B cell (primary cell): ENCODE results near the gene NEUROD2. TPM values are rescaled to one million over a fixed set of nuclear protein-coding genes. Genes with fewer than 3 reads are reported as not detected.
"Not testable (repeated sequence)": the region's sequence is repeated elsewhere in the genome, so short reads cannot be mapped to it uniquely, and the experiment has no call there.

ENCODE experiments used
- ATAC-seq: fragments of 200-7000 bp; cut with Tn5 transposase; one replicate; pipeline ENCODE4 v1.10.0; 2021; ENCODE audit warnings: low read depth, mild to moderate bottlenecking, moderate number of reproducible peaks, moderate library complexity
- CTCF ChIA-PET: fragments of 350-600 bp; sonication (Branson Sonifier 250); formaldehyde crosslinking; loops from one replicate; lab custom pipeline; 2021; ENCODE audit warnings: antibody characterized with exemption, inconsistent platforms; lab: Charles Lee
- POLR2A ChIA-PET: fragments of 350-600 bp; sonication (Branson Sonifier 250); formaldehyde crosslinking; loops from one replicate; lab custom pipeline; 2021; ENCODE audit warnings: antibody characterized with exemption; lab: Charles Lee
- DNase-seq: peaks from one replicate; pipeline ENCODE4 v3.0.0; 2013
- H2AFZ ChIP-seq: 2 replicates; pipeline ENCODE4 v1.6.1; 2012; ENCODE audit warnings: mild to moderate bottlenecking, low read depth, low read length; ENCODE audit not compliant: insufficient read depth, poor library complexity, severe bottlenecking
- H3K27ac ChIP-seq, 2 donors: 1 replicate in 1 of 2; 2 replicates in 1 of 2; pipeline ENCODE4 v1.5.1; 2012 to 2013; ENCODE audit warnings: low read length in 2 of 2, mild to moderate bottlenecking in 2 of 2, moderate library complexity in 1 of 2
- H3K27me3 ChIP-seq, 4 experiments: fragments of 200-600 bp in 1 of 4; sonication (generic) in 1 of 4; replicated peaks in 1 of 4; 1 replicate in 2 of 4; 2 replicates in 2 of 4; pipeline versions ENCODE4 v1.6.1 to v1.7.0; 2013 to 2016; ENCODE audit warnings: low read length in 3 of 4, mild to moderate bottlenecking in 2 of 4, mixed read lengths in 1 of 4, moderate library complexity in 1 of 4; ENCODE audit not compliant: insufficient read depth in 4 of 4, control insufficient read depth in 3 of 4; ENCODE audit errors: control extremely low read depth in 1 of 4
- H3K36me3 ChIP-seq, 2 experiments: replicated peaks in 1 of 2; 1 replicate in 1 of 2; 2 replicates in 1 of 2; pipeline versions ENCODE4 v1.6.1 to v1.7.1; 2013; ENCODE audit warnings: low read length in 1 of 2; ENCODE audit not compliant: insufficient read depth in 2 of 2, control insufficient read depth in 1 of 2; ENCODE audit errors: control extremely low read depth in 1 of 2, extremely low read depth in 1 of 2
- H3K4me1 ChIP-seq, 2 donors: fragments of 200-600 bp in 1 of 2; sonication (generic) in 1 of 2; 1 replicate in 1 of 2; 2 replicates in 1 of 2; pipeline versions ENCODE4 v1.5.1 to v1.6.1; 2013 to 2017; ENCODE audit warnings: low read length in 2 of 2; ENCODE audit not compliant: control insufficient read depth in 2 of 2, insufficient read depth in 2 of 2
- H3K4me2 ChIP-seq: replicated peaks from 2 replicates; pipeline ENCODE3; 2012; ENCODE audit warnings: mild to moderate bottlenecking, low read depth, low read length; ENCODE audit not compliant: poor library complexity, severe bottlenecking
- H3K4me3 ChIP-seq, 5 experiments: fragments of 200-600 bp in 1 of 5; sonication (generic) in 1 of 5; 1 replicate in 3 of 5; 2 replicates in 2 of 5; pipeline versions ENCODE4 v1.5.1 to v1.7.0; 2011 to 2016; ENCODE audit warnings: low read length in 4 of 5, mild to moderate bottlenecking in 4 of 5, low read depth in 2 of 5, control low read depth in 1 of 5, moderate library complexity in 1 of 5; ENCODE audit not compliant: insufficient read depth in 1 of 5; ENCODE audit errors: control extremely low read depth in 1 of 5, extremely low read depth in 1 of 5
- H3K79me2 ChIP-seq: fragments of 200-600 bp; sonication (generic); one replicate; pipeline ENCODE4 v1.6.0; 2016; ENCODE audit warnings: low read length; ENCODE audit not compliant: control insufficient read depth, insufficient read depth
- H3K9ac ChIP-seq: fragments of 200-600 bp; sonication (generic); 2 replicates; pipeline ENCODE4 v1.6.1; 2017; ENCODE audit warnings: mild to moderate bottlenecking, low read length, moderate library complexity
- H3K9me3 ChIP-seq, 3 donors: one replicate each; pipeline versions ENCODE4 v1.6.1 to v1.7.1; 2013; ENCODE audit warnings: low read length in 2 of 3; ENCODE audit not compliant: control insufficient read depth in 2 of 3, insufficient read depth in 1 of 3; ENCODE audit errors: control extremely low read depth in 1 of 3
- H4K20me1 ChIP-seq: 2 replicates; pipeline ENCODE4 v1.6.0; 2012; ENCODE audit warnings: mild to moderate bottlenecking, low read length; ENCODE audit not compliant: insufficient read depth, control insufficient read depth, poor library complexity, severe bottlenecking
- H3K27ac Mint-ChIP-seq: one replicate; pipeline ENCODE4 v1.8.0; 2021; ENCODE audit warnings: mixed read lengths
- H3K27me3 Mint-ChIP-seq: one replicate; pipeline ENCODE4 v1.8.0; 2021; ENCODE audit warnings: mixed read lengths
- H3K4me1 Mint-ChIP-seq: one replicate; pipeline ENCODE4 v1.8.0; 2021; ENCODE audit warnings: mixed read lengths
- H3K4me3 Mint-ChIP-seq: one replicate; pipeline ENCODE4 v1.8.0; 2021; ENCODE audit warnings: mixed read lengths
- H3K9me3 Mint-ChIP-seq: one replicate; pipeline ENCODE4 v1.8.0; 2022; ENCODE audit warnings: mixed read lengths; ENCODE audit not compliant: insufficient read depth
- EZH2 ChIP-seq: IDR thresholded peaks from 2 replicates; pipeline ENCODE4 v1.6.1; 2012; ENCODE audit warnings: borderline replicate concordance, low read depth, mild to moderate bottlenecking, moderate library complexity, low read length; ENCODE audit not compliant: insufficient read depth, poor library complexity, severe bottlenecking
- WGBS: methylation state at CpG from one replicate; pipeline ENCODE4 v1.1.5; 2013; ENCODE audit warnings: missing lambda C conversion rate; ENCODE audit not compliant: insufficient coverage; 5-methylcytosine and 5-hydroxymethylcytosine counted together
- intact Hi-C: fragments of 100-400 bp; cut with micrococcal nuclease; formaldehyde crosslinking; loops from one replicate; pipeline ENCODE4 v1.10.0; 2022
- polyA plus RNA-seq: library from polyadenylated mRNA; depleted of rRNA; stranded (reverse); fragments of >200 nt; gene quantifications from 2 replicates; pipeline ENCODE4 v1.2.3, GENCODE V29; 2012
- total RNA-seq, 2 donors: library from RNA; stranded (reverse); fragments of 120-200 nt in 1 of 2; gene quantifications; 1 replicate in 1 of 2; 2 replicates in 1 of 2; pipeline versions ENCODE4 v1.2.3 to v1.2.4, GENCODE V29; 2013 to 2022
- TF ChIP-seq, protein P1 (sequence below): fragments of 200-600 bp; IDR thresholded peaks from one replicate; pipeline ENCODE4 v1.8.0; 2022; ENCODE audit warnings: antibody characterized with exemption, mild to moderate bottlenecking

Gene NEUROD2
- total and polyA plus RNA-seq, 2 donors (not counting 1 experiment from before 2014, with no cell fraction given): 0.04 TPM; not detected in 1

DNA sequence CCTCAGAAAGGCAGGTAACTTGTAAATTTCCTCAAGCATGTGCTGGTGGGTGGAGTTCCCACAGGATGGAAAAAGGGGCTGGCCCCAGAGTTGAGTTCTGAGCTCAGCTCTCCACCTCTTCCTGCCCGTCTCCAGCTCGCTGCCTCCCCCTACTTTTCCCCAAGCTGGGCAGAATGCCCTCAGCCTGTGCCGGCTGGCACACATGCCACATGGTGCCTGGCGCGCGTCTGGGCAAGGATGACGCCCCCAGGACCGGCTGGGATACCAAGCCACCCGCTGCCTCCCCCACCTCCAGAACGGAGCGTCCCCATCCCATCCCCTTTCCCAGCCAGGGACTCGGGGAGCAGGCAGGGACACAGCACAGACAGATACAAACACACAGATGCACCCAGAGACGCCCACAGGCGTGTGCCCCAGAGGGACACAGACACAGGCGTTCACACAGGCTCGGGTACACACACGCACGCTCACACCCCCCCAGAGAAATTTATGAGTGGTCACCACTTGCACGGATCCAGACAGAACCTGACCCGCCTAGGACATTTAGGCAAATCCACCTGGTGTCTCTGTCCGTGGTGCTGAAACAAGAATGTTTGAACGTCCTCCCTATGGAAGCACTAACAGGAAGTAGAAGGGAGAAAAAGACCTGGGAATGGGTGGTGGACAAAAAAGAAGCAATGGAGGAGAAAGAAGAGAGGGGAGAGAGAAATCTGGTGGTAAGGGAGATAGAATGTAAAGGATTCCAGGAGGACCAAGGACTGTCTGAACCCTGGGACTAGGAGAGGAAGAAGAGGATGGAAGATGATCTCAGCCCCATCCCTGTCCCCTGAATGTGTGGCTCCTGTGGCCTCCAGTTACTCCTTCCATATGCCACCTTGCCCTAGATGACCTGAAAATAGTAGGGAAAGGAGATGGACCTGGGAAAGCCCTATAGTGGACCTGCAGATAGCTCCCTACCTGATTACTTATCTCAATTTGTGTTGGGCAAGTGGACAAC is 15.5 kb downstream of the NEUROD2 start:
- CTCF ChIA-PET: interaction anchor here (1.1 kb wide), 1 partner anchor 32 kb away, joined by 3 read pairs; no protein-coding TSS in a partner anchor
- Histone ChIP-seq H3K79me2 (no peaks in the 10 kb centered on the region), H3K36me3 (no peaks in the 10 kb centered on the region), H3K27me3 (peaks cover 0 to 51% (median 28%) of the 10 kb centered on the region in 4 experiments), H3K9me3 (peaks cover 0 to 17% (median 3%) of the 10 kb centered on the region in 3 donors), H3K9ac (no peak overlapping the region), H3K4me3 (no peak overlapping the region), H3K4me1 (peaks cover 7 to 22% of the 10 kb centered on the region in 2 donors), H3K4me2 (no peak overlapping the region), H4K20me1 (no peaks in the 10 kb centered on the region), H2AFZ (no peak overlapping the region), H3K27ac (no peak overlapping the region)
- DNase-seq (peak; percentile 62), ATAC-seq (peak; percentile 24)
- peaks cover 77% of the 10 kb centered on the region for H3K27me3 Mint-ChIP-seq
- intact Hi-C loops: no loop called here
- H3K9me3 Mint-ChIP-seq: no peaks in the 10 kb centered on the region
- TF ChIP-seq, protein P1, sequence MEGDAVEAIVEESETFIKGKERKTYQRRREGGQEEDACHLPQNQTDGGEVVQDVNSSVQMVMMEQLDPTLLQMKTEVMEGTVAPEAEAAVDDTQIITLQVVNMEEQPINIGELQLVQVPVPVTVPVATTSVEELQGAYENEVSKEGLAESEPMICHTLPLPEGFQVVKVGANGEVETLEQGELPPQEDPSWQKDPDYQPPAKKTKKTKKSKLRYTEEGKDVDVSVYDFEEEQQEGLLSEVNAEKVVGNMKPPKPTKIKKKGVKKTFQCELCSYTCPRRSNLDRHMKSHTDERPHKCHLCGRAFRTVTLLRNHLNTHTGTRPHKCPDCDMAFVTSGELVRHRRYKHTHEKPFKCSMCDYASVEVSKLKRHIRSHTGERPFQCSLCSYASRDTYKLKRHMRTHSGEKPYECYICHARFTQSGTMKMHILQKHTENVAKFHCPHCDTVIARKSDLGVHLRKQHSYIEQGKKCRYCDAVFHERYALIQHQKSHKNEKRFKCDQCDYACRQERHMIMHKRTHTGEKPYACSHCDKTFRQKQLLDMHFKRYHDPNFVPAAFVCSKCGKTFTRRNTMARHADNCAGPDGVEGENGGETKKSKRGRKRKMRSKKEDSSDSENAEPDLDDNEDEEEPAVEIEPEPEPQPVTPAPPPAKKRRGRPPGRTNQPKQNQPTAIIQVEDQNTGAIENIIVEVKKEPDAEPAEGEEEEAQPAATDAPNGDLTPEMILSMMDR: no peak
- no peak for TF ChIP-seq EZH2
- peaks cover 13% of the 10 kb centered on the region for H3K4me1 Mint-ChIP-seq
- no peak overlapping the region for H3K27ac Mint-ChIP-seq
- H3K4me3 Mint-ChIP-seq: no peak overlapping the region
- 13% methylated on average over 20 of the region's 22 CpGs for WGBS
- POLR2A ChIA-PET: no interaction called here

DNA sequence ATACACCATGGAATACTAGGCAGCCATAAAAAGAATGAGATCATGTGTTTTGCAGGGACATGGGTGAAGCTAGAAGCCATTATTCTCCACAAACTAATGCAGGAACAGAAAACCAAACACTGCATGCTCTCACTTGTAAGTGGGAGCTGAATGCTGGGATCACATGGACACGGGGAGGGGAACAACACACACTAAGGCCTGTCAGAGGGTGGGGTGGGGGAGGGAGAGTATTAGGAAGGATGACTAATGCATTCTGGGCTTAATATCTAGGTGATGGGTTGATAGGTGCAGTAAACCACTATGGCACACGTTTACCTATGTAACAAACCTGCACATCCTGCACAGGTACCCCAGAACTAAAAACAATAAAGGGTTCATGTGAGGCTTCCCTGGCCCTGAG is 17.5 kb downstream of the NEUROD2 start:
- ATAC-seq, H4K20me1 ChIP-seq, H3K4me3 Mint-ChIP-seq, H3K36me3 ChIP-seq, H3K9me3 ChIP-seq, H3K9me3 Mint-ChIP-seq, H3K4me2 ChIP-seq, intact Hi-C loops, H2AFZ ChIP-seq, DNase-seq, H3K4me3 ChIP-seq, POLR2A ChIA-PET, H3K27ac ChIP-seq, H3K79me2 ChIP-seq, H3K4me1 Mint-ChIP-seq, H3K27ac Mint-ChIP-seq, H3K9ac ChIP-seq: not testable (repeated sequence)
- no CpG with 5 or more reads among the region's 2 CpGs for WGBS
- Histone ChIP-seq H3K27me3 (peaks cover 0 to 34% (median 17%) of the 10 kb centered on the region in 4 experiments), H3K4me1 (peaks cover 7 to 13% of the 10 kb centered on the region in 2 donors)
- CTCF ChIA-PET: interaction anchor here (0.7 to 1.9 kb wide), 2 partner anchors 33 to 404 kb away, joined by 3 to 6 read pairs; no protein-coding TSS in a partner anchor
- H3K27me3 Mint-ChIP-seq: peaks cover 65% of the 10 kb centered on the region
